ENCODE data around the gene EEF1B2. TPM values are rescaled to one million over a fixed set of nuclear protein-coding genes. Genes with fewer than 3 reads are reported as not detected.
"Not testable (repeated sequence)": the region's sequence is repeated elsewhere in the genome, so short reads cannot be mapped to it uniquely, and the experiment has no call there.

EEF1B2 gene
- total and polyA plus RNA-seq, 2 of the 13 experiments (the other 11 are each of a cell fraction or from before 2014, with no cell fraction given) = 1,284 to 1,731 TPM

- TF ChIP-seq, protein P1, sequence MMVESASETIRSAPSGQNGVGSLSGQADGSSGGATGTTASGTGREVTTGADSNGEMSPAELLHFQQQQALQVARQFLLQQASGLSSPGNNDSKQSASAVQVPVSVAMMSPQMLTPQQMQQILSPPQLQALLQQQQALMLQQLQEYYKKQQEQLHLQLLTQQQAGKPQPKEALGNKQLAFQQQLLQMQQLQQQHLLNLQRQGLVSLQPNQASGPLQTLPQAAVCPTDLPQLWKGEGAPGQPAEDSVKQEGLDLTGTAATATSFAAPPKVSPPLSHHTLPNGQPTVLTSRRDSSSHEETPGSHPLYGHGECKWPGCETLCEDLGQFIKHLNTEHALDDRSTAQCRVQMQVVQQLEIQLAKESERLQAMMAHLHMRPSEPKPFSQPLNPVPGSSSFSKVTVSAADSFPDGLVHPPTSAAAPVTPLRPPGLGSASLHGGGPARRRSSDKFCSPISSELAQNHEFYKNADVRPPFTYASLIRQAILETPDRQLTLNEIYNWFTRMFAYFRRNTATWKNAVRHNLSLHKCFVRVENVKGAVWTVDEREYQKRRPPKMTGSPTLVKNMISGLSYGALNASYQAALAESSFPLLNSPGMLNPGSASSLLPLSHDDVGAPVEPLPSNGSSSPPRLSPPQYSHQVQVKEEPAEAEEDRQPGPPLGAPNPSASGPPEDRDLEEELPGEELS (CRISPR knock-in tag; IDR thresholded peaks at IDR 0.05) = peak; percentile 30; the same call in 1 of the 2 replicates
- TF ChIP-seq FOXP1 (IDR thresholded peaks at IDR 0.05) = not testable (repeated sequence)
- TF ChIP-seq FOXP1 (CRISPR knock-in tag; IDR thresholded peaks at IDR 0.05) = peak; percentile 23; the same call in 1 of the 2 replicates
- TF ChIP-seq CEBPG (CRISPR knock-in tag; IDR thresholded peaks at IDR 0.05) = peak; percentile 68
- TF ChIP-seq, protein P2, sequence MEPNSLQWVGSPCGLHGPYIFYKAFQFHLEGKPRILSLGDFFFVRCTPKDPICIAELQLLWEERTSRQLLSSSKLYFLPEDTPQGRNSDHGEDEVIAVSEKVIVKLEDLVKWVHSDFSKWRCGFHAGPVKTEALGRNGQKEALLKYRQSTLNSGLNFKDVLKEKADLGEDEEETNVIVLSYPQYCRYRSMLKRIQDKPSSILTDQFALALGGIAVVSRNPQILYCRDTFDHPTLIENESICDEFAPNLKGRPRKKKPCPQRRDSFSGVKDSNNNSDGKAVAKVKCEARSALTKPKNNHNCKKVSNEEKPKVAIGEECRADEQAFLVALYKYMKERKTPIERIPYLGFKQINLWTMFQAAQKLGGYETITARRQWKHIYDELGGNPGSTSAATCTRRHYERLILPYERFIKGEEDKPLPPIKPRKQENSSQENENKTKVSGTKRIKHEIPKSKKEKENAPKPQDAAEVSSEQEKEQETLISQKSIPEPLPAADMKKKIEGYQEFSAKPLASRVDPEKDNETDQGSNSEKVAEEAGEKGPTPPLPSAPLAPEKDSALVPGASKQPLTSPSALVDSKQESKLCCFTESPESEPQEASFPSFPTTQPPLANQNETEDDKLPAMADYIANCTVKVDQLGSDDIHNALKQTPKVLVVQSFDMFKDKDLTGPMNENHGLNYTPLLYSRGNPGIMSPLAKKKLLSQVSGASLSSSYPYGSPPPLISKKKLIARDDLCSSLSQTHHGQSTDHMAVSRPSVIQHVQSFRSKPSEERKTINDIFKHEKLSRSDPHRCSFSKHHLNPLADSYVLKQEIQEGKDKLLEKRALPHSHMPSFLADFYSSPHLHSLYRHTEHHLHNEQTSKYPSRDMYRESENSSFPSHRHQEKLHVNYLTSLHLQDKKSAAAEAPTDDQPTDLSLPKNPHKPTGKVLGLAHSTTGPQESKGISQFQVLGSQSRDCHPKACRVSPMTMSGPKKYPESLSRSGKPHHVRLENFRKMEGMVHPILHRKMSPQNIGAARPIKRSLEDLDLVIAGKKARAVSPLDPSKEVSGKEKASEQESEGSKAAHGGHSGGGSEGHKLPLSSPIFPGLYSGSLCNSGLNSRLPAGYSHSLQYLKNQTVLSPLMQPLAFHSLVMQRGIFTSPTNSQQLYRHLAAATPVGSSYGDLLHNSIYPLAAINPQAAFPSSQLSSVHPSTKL (CRISPR knock-in tag; IDR thresholded peaks at IDR 0.05) = 0 out of 2 replicates have a peak, but pooled peaks have one; percentile 25
- peak; percentile 85 for TF ChIP-seq ZNF770 (CRISPR knock-in tag; IDR thresholded peaks at IDR 0.05)
These were observed 37.1 kb upstream of the EEF1B2 start (continued) for GRCh38 chr2:206122569-206122968.
